Esophagus muscularis mucosa (tissue), 4 donors: ENCODE results near the gene SEMA4B. TPM values are rescaled to one million over a fixed set of nuclear protein-coding genes. Genes with fewer than 3 reads are reported as not detected.
A peak's percentile ranks its signal among the peaks of the same experiment; 100 is the strongest.

ENCODE experiments used
- DNase-seq: peaks from one replicate; pipeline ENCODE4 v3.0.0-alpha.2; 2017; ENCODE audit errors: extremely low spot score
- H3K27ac ChIP-seq, 4 donors: fragments of 200-600 bp; sonication (generic); replicated peaks in 1 of 4; 1 replicate in 3 of 4; 2 replicates in 1 of 4; pipeline ENCODE4 v1.5.1; 2016 to 2019; ENCODE audit warnings: mild to moderate bottlenecking in 1 of 4
- H3K27me3 ChIP-seq, 4 donors: fragments of 200-600 bp; sonication (generic); one replicate each; pipeline versions ENCODE4 v1.5.1 to v1.6.0; 2016 to 2019
- H3K36me3 ChIP-seq, 4 donors: fragments of 200-600 bp; sonication (generic); one replicate each; pipeline ENCODE4 v1.5.1; 2016 to 2019
- H3K4me1 ChIP-seq, 4 donors: fragments of 200-600 bp; sonication (generic); one replicate each; pipeline ENCODE4 v1.5.1; 2016 to 2019
- H3K4me3 ChIP-seq, 4 donors: fragments of 200-600 bp; sonication (generic); 1 replicate in 2 of 4; 2 replicates in 2 of 4; pipeline ENCODE4 v1.5.1; 2016 to 2019; ENCODE audit warnings: mild to moderate bottlenecking in 4 of 4, moderate library complexity in 1 of 4
- H3K9me3 ChIP-seq, 4 donors: fragments of 200-600 bp; sonication (generic); 1 replicate in 3 of 4; 2 replicates in 1 of 4; pipeline ENCODE4 v1.5.1; 2016 to 2019
- CTCF ChIP-seq, 3 experiments: fragments of 200-600 bp in 2 of 3; fragments of 450-650 bp in 1 of 3; sonication (generic) in 2 of 3; IDR thresholded peaks; one replicate each; pipeline ENCODE4 v1.5.1; 2017 to 2019; ENCODE audit warnings: antibody characterized with exemption in 3 of 3, mild to moderate bottlenecking in 2 of 3, moderate library complexity in 1 of 3
- EP300 ChIP-seq: sonication (generic); formaldehyde crosslinking; IDR thresholded peaks from one replicate; pipeline ENCODE4 v1.6.1; 2017; ENCODE audit warnings: antibody characterized with exemption
- POLR2A ChIP-seq: fragments of 450-650 bp; IDR thresholded peaks from one replicate; pipeline ENCODE4 v1.6.1; 2017; ENCODE audit warnings: antibody characterized with exemption, moderate library complexity, mild to moderate bottlenecking, low read depth
- POLR2AphosphoS5 ChIP-seq, 2 donors: sonication (generic); formaldehyde crosslinking; IDR thresholded peaks; one replicate each; pipeline ENCODE4 v1.6.1; 2017; ENCODE audit warnings: antibody characterized with exemption in 2 of 2
- WGBS: methylation state at CpG from one replicate; pipeline ENCODE4 v1.1.5; 2018; 5-methylcytosine and 5-hydroxymethylcytosine counted together
- intact Hi-C: fragments of 100-400 bp; cut with DNase I; formaldehyde crosslinking; loops from one replicate; pipeline ENCODE4 v1.15.1; 2023
- total RNA-seq, 4 donors: library from RNA; depleted of rRNA; stranded (reverse); fragments of >200 nt; gene quantifications; one replicate each; pipeline versions ENCODE4 v1.1.0 to v1.2.1, GENCODE V29; 2016

Gene SEMA4B
- total RNA-seq, 4 donors from 2014 or later = 30.7 to 68.3 (median 43.4) TPM

DNA sequence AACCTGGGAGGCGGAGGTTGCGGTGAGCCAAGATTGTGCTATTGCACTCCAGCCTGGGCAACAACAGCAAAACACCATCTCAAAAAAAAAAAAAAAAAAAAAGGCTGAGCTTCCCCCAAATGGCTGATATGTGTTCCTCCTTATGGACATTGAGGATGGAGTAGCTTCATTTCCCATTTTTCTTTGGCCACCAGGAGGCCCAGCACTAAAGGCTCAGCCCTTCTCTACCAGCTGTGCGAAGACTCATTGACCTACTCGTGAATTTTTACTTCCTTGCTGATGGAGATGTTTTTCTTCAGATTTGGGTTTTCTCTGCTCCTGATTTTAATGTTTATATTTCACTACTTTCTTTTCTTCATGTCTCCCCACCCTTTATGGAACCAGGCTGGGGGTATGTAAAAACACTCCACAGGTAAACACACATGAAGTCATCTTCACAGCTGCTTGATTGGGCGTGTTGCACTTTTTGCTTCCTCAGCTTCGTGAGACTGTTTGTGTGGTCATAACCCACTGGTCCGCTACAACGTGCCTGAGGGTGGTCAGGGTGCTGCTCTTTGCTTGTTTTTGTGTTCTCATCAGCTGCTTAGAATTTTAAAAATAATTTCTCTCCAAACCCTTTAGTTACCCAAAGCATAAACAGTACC is 13.5 kb downstream of the SEMA4B start:
- Histone ChIP-seq H3K36me3 (peaks cover 7 to 29% (median 19%) of the 10 kb centered on the region in 4 donors), H3K9me3 (no peaks in the 10 kb centered on the region), H3K27me3 (no peaks in the 10 kb centered on the region), H3K4me1 (peaks cover 40 to 55% (median 50%) of the 10 kb centered on the region in 4 donors), H3K4me3 (no peak overlapping the region), H3K27ac (peak overlapping the region in 1 of 4 donors; percentile 6)
- WGBS = 77% methylated on average over 8 of the region's 8 CpGs
- no peak for DNase-seq
- intact Hi-C loops = no loop called here
- TF ChIP-seq CTCF (IDR thresholded peaks at IDR 0.05) = peak in 2 of 3 experiments; percentile 6 to 35
- no peak for TF ChIP-seq POLR2A

- Histone ChIP-seq H3K27ac (peak overlapping the region in 1 of 4 donors; percentile 3), H3K4me1 (peaks cover 20 to 42% (median 37%) of the 10 kb centered on the region in 4 donors), H3K27me3 (no peaks in the 10 kb centered on the region), H3K36me3 (peaks cover 7 to 40% (median 30%) of the 10 kb centered on the region in 4 donors), H3K9me3 (no peaks in the 10 kb centered on the region), H3K4me3 (no peak overlapping the region)
- intact Hi-C loops = no loop called here
- DNase-seq = no peak
- TF ChIP-seq POLR2AphosphoS5 (IDR thresholded peaks at IDR 0.05) = no peak
- TF ChIP-seq POLR2A = no peak
- no peak for TF ChIP-seq CTCF (IDR thresholded peaks at IDR 0.05)
- TF ChIP-seq EP300 = no peak
- WGBS = 86% methylated on average over 9 of the region's 9 CpGs
Observed at GRCh38 chr15:90217671-90218394, 16.7 kb downstream of the SEMA4B start.

DNA sequence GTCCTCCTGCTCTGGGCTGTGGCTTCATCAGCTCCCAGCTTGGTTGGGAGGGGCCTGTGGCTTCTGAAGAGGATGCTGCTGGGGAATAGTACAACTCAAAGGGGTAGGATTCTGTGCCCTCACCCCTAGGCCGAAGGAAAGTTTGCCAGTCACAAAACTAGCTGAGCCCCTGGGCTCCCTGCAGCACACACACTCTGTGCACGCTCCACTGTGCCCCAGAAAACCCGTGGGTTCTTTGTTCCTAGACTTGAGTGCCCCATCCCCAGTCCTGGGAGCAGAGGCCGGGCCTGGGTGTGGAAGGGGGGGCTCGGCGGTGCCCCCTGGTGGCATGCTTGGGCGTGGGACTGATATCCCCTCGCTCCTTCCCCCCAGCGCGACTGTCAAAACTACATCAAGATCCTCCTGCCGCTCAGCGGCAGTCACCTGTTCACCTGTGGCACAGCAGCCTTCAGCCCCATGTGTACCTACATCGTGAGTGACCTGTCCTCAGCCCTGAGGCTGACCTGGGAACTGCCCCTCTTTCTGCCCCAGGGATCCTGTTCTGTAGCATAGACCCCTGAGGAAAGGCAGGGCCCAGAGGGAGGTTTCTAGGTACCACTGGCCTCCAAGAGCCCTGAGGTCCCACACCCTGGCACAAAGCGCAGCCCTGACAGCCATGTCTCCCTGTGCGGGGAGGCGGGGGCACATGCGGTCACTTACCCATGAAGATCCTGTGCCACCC is 18.5 kb downstream of the SEMA4B start:
- H3K27ac ChIP-seq = peak overlapping the region; percentile 34 to 64 (median 44)
- intact Hi-C loops = no loop called here
- no peaks in the 10 kb centered on the region for H3K9me3 ChIP-seq
- no peak for DNase-seq
- peaks cover 12 to 32% (median 29%) of the 10 kb centered on the region in 4 donors for H3K4me1 ChIP-seq
- H3K27me3 ChIP-seq = no peaks in the 10 kb centered on the region
- TF ChIP-seq EP300 = no peak
- no peak for TF ChIP-seq POLR2A
- TF ChIP-seq POLR2AphosphoS5 (IDR thresholded peaks at IDR 0.05) = no peak
- peak; percentile 60 to 79 (median 75) for TF ChIP-seq CTCF (IDR thresholded peaks at IDR 0.05)
- H3K4me3 ChIP-seq = no peak overlapping the region
- 97% methylated on average over 4 of the region's 17 CpGs for WGBS
- peaks cover 21 to 58% (median 48%) of the 10 kb centered on the region in 4 donors for H3K36me3 ChIP-seq

GRCh38 chr15:90221246-90221900 is 20.2 kb downstream of the SEMA4B start:
- no peak for DNase-seq
- Histone ChIP-seq H3K27me3 (no peaks in the 10 kb centered on the region), H3K4me3 (no peak overlapping the region), H3K27ac (peak overlapping the region; percentile 66 to 75 (median 70)), H3K4me1 (peaks cover 12 to 45% (median 29%) of the 10 kb centered on the region in 4 donors), H3K36me3 (peaks cover 39 to 76% (median 65%) of the 10 kb centered on the region in 4 donors), H3K9me3 (no peaks in the 10 kb centered on the region)
- 51% methylated on average over 10 of the region's 14 CpGs for WGBS
- peak; percentile 87 to 89 (median 87) for TF ChIP-seq CTCF (IDR thresholded peaks at IDR 0.05)
- TF ChIP-seq EP300 = no peak
- TF ChIP-seq POLR2AphosphoS5 (IDR thresholded peaks at IDR 0.05) = peak; percentile 61 to 66
- TF ChIP-seq POLR2A = no peak
- intact Hi-C loops = no loop called here
